NCI-H524 (cell line): Measurements from ENCODE around the gene NTN3.
"Not testable (repeated sequence)": the region's sequence is repeated elsewhere in the genome, so short reads cannot be mapped to it uniquely, and the experiment has no call there.

Experiments
- DNase-seq, 2 experiments: peaks; one replicate each; lab custom pipeline; 2025; lab: John Stamatoyannopoulos, UW

NTN3 gene

GRCh38 chr16:2479996-2480395 is 8.9 kb downstream of the NTN3 start:
- DNase-seq, result not testable (repeated sequence)

DNA sequence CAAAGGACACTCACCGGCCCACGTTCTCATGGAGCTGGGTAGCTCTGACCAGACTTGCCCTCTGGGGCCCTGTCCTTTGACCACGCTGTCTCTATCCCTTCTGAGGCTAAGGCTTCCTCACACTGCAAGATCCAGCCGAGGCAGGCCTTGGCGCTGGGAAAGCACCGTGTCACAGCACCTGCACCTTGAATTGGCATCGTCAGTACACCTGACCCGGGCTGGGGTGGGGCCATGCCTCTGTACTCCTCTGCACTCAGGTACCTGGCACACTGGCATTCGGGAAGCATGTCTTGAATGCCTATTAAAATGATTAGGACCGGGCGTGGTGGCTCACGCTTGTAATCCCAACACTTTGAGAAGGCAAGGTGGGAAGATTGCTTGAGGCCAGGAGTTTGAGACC is 9.9 kb downstream of the NTN3 start:
- no peak for DNase-seq

DNA sequence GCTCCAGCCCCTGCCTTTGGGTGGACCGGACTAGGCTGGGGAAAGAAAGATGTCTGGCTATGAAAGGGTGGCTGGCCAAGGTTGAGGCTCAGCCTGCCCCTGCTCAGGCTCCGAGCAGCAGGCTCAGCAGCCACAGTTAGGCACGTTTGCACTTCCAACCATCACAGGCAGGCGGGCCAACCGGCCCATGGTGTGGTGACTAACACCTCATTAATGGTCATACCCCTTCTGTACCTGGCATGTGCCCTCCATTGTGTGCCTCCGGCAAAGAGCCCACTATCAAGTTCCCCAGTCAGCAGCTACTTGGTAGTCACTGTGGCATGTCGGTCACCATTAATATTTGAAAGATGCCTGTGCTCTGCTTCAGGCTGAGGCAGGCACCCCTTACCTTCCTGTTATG is 10.6 kb downstream of the NTN3 start:
- no peak for DNase-seq

- peak in 1 of 2 experiments; percentile 69 for DNase-seq
Observed at GRCh38 chr16:2482249-2482648, 11.2 kb downstream of the NTN3 start.

DNA sequence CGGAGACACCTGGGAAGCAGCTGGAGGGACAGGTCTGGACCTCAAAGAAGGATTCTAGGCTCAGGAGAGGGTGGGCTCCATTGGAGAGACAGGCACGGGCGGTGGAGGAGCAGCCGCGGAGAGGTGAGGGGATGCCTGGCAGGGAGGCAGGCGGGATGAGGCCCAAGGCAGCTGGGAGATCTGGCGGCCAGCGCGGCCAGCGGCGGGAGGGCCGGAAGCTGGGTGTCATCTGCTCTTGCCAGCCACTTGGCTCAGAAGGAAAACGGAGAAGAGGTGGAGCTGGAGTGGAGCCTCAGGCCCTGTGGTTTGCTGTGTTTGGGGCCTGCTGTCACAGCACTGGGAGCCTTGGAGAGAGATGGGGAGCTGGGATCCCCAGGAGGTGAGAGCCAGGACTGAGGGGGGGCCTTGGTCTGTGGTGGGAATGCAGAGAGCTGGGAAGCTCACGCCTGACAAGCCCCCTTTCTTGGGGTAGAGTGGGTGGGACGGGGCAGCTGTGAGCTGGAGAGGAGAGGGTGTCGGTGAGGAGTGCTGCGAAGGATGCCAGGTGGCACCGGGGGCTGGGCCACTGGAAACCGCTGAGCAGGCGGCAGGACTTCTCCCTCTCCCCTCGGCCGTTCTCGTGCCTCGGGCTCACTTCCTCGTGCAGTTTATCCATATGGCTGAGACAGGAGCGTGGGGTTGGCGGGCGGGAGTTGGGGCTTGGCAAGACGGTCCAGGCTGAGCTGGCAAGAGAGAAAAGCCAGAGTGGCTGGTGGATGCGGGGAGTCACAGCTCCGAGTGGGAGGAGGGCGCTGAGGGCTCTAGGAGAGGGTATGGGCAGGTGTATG is 11.8 kb downstream of the NTN3 start:
- DNase-seq, result peak; percentile 73 to 89

GRCh38 chr16:2483939-2484897 is 13.1 kb downstream of the NTN3 start:
- DNase-seq, result no peak

- DNase-seq, result no peak
Observed at GRCh38 chr16:2484898-2485508, 13.9 kb downstream of the NTN3 start.

DNA sequence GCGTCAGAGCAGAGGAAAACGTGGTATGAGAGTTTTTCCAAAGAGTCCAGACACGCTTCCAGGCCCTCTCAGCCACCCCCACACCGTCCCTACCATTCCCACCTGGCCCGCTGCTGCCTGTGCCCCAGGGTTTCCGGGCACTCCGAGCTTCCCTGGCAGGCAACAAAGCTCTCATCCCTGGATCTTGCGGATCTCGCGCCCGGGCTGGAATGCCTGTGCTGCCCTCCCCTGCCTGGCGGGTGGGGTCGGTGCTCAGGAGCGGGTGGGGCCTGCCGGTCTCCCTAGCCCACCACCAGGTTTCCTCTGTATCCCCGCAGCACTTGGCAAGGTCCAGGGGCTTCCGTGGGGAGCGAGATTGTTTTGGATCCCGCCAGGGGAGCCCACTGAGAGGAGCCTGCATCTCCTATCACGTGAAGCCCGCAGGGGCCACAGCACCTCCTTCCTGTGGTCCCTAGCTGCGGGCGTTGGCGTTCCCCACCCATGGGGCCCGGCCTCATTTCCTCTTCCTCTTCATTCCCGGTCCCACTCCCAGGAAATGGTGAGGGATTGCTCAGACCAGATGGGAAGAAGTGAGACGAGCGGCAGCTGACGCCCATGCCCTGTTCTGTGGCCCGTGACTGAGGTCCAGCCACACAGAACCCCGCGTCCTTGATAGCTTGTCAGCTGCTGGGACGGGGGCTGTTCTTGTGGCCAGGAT is 14.9 kb downstream of the NTN3 start:
- DNase-seq, result no peak

- DNase-seq, result peak in 1 of 2 experiments; percentile 46
Observed at GRCh38 chr16:2486645-2487516, 15.8 kb downstream of the NTN3 start.

- DNase-seq, result no peak
Observed at GRCh38 chr16:2487517-2487842, 16.4 kb downstream of the NTN3 start.

GRCh38 chr16:2487903-2488531 is 16.9 kb downstream of the NTN3 start:
- no peak for DNase-seq

GRCh38 chr16:2489581-2489980 is 18.5 kb downstream of the NTN3 start:
- DNase-seq, result no peak

GRCh38 chr16:2490190-2491105 is 19.4 kb downstream of the NTN3 start:
- DNase-seq, result peak; percentile 47 to 79

DNA sequence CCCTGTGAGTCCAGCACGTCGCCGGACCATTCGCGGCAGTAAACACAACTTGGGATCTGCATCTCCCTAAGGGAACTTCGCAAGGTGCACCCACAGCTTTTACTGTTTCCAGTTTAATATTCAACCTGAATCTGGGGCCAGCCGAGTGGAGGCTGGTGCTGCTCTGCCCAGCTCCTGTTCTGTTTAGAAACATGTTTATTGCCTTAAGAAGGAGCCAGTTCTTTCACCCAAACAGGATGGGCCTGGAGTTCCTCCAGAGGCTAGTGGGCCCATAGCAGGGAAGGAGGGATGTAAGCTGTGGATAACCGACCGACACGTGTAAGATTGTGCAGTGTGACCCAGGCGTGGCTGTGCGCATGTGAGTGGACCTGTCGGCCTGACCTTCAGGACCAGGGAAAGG is 21.2 kb downstream of the NTN3 start:
- DNase-seq, result no peak

DNA sequence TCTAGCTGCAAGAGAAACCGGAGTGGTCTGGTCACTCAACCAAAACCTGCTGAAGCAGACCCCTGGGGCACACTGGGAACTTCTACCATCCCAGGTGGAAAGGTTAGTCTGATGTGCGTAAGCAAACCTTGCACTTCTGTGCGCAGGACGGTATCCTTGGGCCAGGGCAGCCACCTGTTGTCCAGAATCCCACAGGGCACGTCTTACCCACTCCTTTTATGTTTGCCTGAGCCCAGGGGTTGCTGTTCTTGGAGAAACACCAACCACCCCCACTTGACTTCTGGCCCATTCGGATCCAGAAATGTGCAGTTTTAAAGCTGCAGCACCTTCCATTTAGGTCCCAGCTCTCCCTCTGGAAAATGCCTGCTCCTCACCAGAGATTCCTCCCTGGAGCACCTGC is 22.5 kb downstream of the NTN3 start:
- no peak for DNase-seq

DNA sequence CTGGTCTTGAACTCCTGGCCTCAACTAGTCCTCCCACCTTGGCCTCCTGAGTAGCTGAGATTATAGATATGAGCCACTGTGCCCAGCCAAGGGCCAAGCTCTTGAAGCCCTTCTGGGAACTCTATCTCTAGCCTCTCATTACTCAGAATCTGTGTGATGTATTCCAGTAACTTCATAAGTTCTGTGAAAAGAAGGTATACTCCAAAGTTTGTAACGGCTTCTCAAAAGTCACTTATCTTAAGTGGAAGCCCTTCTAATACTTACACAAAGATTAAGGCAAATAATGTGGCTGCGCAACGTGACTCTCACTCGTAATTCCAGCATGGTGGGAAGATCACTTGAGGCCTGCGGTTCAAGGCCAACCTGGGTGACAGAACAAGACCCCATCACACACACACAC is 23.5 kb downstream of the NTN3 start:
- DNase-seq, result no peak

DNA sequence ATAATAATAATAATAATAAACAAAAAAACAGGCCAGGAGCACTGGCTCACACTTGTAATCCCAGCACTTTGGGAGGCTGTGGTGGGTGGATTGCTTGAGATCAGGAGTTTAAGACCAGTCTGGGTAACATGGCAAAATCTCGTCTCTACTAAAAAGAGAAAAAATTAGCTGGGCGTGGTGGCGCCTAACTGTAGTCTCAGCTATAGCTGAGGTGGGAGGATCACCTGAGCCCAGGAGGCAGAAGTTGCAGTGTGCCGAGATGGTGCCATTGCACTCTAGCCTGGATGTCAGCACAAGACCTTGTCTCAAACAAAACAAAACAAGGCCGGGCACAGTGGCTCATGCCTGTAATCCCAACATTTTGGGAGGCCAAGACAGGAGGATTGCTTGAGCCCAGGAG is 23.9 kb downstream of the NTN3 start:
- DNase-seq, result no peak

GRCh38 chr16:2496223-2497115 is 25.4 kb downstream of the NTN3 start:
- DNase-seq, result no peak
